Parietal lobe (tissue), 1 donor: Measurements from ENCODE around the gene OOSP1. TPM values are rescaled to one million over a fixed set of nuclear protein-coding genes. Genes with fewer than 3 reads are reported as not detected.

Source experiments
- total RNA-seq: library from RNA; depleted of rRNA; stranded (reverse); fragments of >200 nt; gene quantifications from one replicate; pipeline ENCODE4 v1.2.3, GENCODE V29; 2014

The OOSP1 gene, protein sequence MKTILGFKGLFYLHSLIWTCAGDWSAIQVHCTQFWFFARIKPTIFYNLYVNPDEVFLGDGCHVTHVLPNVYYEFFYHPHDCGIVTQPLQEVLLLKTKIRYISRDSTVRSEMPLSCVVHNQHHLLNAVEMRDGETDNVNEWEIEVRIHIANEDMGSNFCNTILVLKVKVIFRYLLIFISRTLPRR
- total RNA-seq, result not detected

DNA sequence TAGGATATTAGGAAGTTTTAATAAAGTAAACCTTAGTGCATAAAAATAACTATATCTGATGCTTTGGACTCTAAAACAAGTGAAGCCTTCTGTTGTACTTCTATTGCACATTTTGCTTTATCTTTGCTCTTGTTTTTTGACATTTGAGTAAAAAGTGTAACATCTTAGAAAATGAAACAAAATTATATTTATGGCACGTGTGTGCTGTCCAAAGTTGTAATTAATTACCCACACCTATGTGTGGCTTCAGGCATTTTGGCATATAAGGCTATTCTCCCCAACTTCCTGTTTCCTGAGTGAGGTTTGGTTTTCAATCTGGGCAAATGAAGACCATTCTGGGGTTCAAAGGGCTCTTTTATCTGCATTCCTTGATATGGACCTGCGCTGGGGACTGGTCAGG lies at the start of gene OOSP1:
TSS of gene OOSP1 (plus strand) at position 301 of the 400 bp plus-strand sequence. CDS start at position 324, 23 bp downstream.

DNA sequence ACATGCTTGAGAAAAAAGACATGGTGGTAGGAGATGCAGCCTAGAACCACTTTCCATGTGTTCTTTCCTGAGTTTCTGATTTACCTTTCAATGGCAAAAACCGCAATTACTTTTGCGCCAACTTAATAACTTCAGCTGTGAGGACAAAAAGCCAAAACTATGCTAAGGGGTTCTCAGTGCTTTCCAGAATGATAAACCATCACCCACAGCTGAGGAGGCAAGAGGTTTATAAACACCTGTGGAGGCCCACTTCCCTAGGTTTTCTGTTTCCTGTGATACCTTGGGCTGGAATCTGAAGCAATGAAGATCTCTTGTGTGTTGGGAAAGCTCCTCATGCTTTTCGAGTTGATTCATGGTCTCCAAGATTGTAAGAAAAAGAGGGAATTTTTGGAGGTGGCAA lies 25.5 kb downstream of the OOSP1 start, which contains the start of gene OOSP4A:
TSS of gene OOSP4A (plus strand) at position 301 of the 400 bp plus-strand sequence. CDS start at position 301, 0 bp downstream.

Other genes with a start within 250 kb of the OOSP1 start
- gene OR10V1, start 224.6 kb upstream of the OOSP1 start, total RNA-seq, result not detected
- 49.5 TPM for gene STX3, start 183.1 kb upstream of the OOSP1 start, total RNA-seq
- gene MRPL16, start 127.7 kb upstream of the OOSP1 start, total RNA-seq, result 20.7 TPM
- not detected for gene CBLIF, start 92.9 kb upstream of the OOSP1 start, total RNA-seq
- not detected for gene TCN1, start 71.9 kb upstream of the OOSP1 start, total RNA-seq
- gene OOSP3, start 59.6 kb upstream of the OOSP1 start, total RNA-seq, result not detected
- not detected for gene OOSP4A, start 25.6 kb downstream of the OOSP1 start, total RNA-seq
- not detected for gene OOSP4B, start 78.7 kb downstream of the OOSP1 start, total RNA-seq
- gene OOSP2, start 102.0 kb downstream of the OOSP1 start, total RNA-seq, result not detected
- gene MS4A3, start 118.2 kb downstream of the OOSP1 start, total RNA-seq, result not detected
- not detected for gene MS4A2, start 150.2 kb downstream of the OOSP1 start, total RNA-seq
- 1.6 TPM for gene MS4A6A, start 244.7 kb downstream of the OOSP1 start, total RNA-seq